Measurements from ENCODE around the gene TMEM100. TPM values are rescaled to one million over a fixed set of nuclear protein-coding genes. Genes with fewer than 3 reads are reported as not detected.

TMEM100 gene, protein sequence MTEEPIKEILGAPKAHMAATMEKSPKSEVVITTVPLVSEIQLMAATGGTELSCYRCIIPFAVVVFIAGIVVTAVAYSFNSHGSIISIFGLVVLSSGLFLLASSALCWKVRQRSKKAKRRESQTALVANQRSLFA
- total RNA-seq (2022; extraction: Qiagen RNA extraction; ENCODE audit: low read depth): not detected in 5 replicates

DNA sequence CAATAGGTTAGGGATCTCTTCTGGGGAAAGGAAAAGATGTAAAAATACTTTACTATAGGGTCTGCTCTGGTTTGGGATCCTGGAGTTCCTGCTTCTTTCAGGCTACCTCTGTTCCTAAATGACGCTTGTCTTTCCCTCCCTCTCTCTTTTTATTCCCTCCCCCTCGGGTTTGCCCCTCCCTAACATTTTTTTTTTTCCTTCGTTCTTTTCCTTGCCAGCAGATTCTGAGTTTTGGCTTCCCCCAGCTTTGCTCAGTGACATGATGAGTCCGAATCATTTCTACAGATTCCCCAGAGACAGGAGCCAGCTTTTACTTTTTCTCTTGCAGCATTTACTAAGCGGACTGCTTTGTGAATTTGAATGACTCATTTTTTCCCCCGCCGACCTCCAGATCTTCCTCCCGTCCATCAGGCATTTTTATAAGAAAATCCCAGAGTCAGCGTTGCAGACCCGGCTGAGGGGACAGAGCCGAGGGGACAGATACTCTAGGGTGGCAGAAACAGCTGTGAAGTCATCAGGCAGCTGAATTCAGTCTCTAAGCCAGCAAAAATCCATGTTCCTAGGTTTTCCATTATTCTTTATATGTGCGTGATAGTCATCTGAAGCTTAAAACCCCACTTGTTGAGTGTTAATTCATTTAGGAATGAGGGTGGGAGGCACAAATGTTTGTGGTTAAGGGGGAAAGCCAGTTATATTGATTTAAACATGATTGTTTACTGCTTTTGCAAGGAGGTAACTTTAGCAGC is at the start of gene TMEM100:
TMEM100 (minus strand) TSS at position 123 of the 746 bp plus-strand sequence. CDS start 1,794 bp downstream, outside the sequence.

DNA sequence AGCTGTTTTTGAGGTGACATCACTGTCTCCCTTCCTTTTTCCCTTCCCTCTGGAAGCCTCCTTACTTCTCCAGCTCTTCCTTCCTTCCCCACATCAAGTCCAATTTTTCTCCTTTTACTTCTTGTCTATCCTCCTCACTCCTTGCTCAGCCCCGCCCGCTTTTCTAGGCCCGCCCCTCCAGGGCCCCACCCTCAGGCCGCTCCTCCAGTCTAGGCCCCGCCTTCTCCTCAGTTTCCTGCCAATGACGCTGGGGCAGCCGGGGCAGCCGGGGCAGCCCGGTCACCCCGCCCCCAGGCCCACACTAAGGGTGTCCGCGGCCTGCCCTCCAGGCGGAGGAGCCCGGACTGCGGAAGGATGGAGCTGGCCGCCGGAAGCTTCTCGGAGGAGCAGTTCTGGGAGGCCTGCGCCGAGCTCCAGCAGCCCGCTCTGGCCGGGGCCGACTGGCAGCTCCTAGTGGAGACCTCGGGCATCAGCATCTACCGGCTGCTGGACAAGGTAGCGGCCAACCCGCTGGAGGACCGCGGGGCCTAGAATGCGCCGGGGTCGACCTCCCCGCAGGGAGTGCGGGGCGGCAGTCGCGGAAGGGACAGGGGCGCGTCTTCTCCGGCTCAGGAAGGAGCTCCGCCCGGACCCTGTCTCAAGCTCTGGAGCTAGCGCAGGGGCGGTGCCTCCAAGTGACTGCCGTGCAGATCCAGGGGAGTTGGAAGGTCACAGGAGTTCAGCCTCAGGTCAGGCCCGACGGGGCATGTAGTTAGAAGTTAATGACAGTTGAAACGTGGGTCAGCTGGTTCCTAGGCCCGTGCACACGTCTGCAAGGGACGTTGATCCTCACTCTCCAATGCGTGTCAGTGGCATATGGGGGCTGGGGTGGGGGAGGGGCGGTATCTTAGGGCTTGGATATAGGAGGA is 28.3 kb upstream of the TMEM100 start, which contains the start of gene PCTP:
PCTP (plus strand) TSS at position 302 of the 908 bp plus-strand sequence; CDS start at position 355, 53 bp downstream.

Other genes starting within 250 kb of the TMEM100 start
- not detected in 5 replicates for gene SMIM36, start 211.4 kb downstream of the TMEM100 start, total RNA-seq (2022; extraction: Qiagen RNA extraction; ENCODE audit: low read depth)
- gene PCTP, start 28.2 kb upstream of the TMEM100 start, total RNA-seq (2022; extraction: Qiagen RNA extraction; ENCODE audit: low read depth): 15.0 to 25.8 TPM (median 21.5 TPM) in 5 replicates

All from A549 treated with RU486 at 1 μM for 4 hours (cell line).